HepG2 (cell line): ENCODE results near the gene SALL4. TPM values are rescaled to one million over a fixed set of nuclear protein-coding genes. Genes with fewer than 3 reads are reported as not detected.

ENCODE experiments used
- ATAC-seq: fragments of 200-7000 bp; cut with Tn5 transposase; 3 replicates; pipeline ENCODE4 v1.9.1; 2020; ENCODE audit warnings: mild to moderate bottlenecking, moderate library complexity
- BruUV-seq: library from RNA; stranded (reverse); fragments of 400-500 nt; replicated peaks from 2 replicates; lab custom pipeline; 2021; lab: Mats Ljungman, UMichigan
- CTCF ChIA-PET: fragments of 300-600 bp; formaldehyde crosslinking; extraction: SDS; loops from one replicate; lab custom pipeline; 2021; ENCODE audit warnings: low total read pairs, inconsistent platforms, low intra/inter-chr PET ratio; lab: Yijun Ruan, JAX
- POLR2A ChIA-PET: fragments of 350-600 bp; sonication (Branson Sonifier 250); formaldehyde crosslinking; loops from one replicate; lab custom pipeline; 2020; ENCODE audit warnings: antibody characterized with exemption, inconsistent platforms; lab: Yijun Ruan, JAX
- DNase-seq: peaks from one replicate; pipeline ENCODE4 v3.0.0-alpha.2; 2015; ENCODE audit warnings: low spot score
- FAIRE-seq: peaks from 3 replicates; lab custom pipeline; 2011; peaks lifted over from hg19 to GRCh38; lab: Jason Lieb, UNC
- H2AFZ ChIP-seq: one replicate; pipeline ENCODE4 v1.6.1; 2011; ENCODE audit warnings: low read length, inconsistent platforms
- H3K27ac ChIP-seq: fragments of 300-600 bp; 3 replicates; pipeline ENCODE4 v1.8.0; 2011; ENCODE audit warnings: mixed run types, mild to moderate bottlenecking, mixed read lengths, low read length, inconsistent platforms; ENCODE audit not compliant: insufficient read depth; ENCODE audit errors: extremely low read length
- H3K27me3 ChIP-seq, 2 experiments: fragments of 200-600 bp in 1 of 2; 2 replicates in 1 of 2; 3 replicates in 1 of 2; pipeline versions ENCODE4 v1.6.0 to v1.8.0; 2011; ENCODE audit warnings: low read length in 2 of 2, mild to moderate bottlenecking in 2 of 2, moderate library complexity in 2 of 2, inconsistent platforms in 1 of 2; ENCODE audit not compliant: insufficient read depth in 2 of 2, control insufficient read depth in 1 of 2
- H3K36me3 ChIP-seq, 2 experiments: fragments of 200-600 bp in 1 of 2; replicated peaks in 1 of 2; 2 replicates in 1 of 2; 3 replicates in 1 of 2; pipeline versions ENCODE4 v1.5.1 to v1.8.0; 2011; ENCODE audit warnings: low read length in 2 of 2, inconsistent platforms in 1 of 2; ENCODE audit not compliant: insufficient read depth in 2 of 2, control insufficient read depth in 1 of 2
- H3K4me1 ChIP-seq: 2 replicates; pipeline ENCODE4 v1.5.1; 2012; ENCODE audit warnings: low read length, inconsistent platforms; ENCODE audit not compliant: insufficient read depth
- H3K4me2 ChIP-seq: 2 replicates; pipeline ENCODE4 v1.6.0; 2011; ENCODE audit warnings: low read depth, low read length, inconsistent platforms
- H3K4me3 ChIP-seq, 3 experiments: fragments of 200-600 bp in 1 of 3; sonication (generic), shearing (Covaris generic) in 1 of 3; replicated peaks in 1 of 3; 2 replicates each; pipeline ENCODE4 v1.5.1; 2011 to 2016; ENCODE audit warnings: low read length in 3 of 3, inconsistent platforms in 2 of 3, low read depth in 2 of 3, mild to moderate bottlenecking in 2 of 3, control low read depth in 1 of 3, mixed read lengths in 1 of 3; ENCODE audit not compliant: insufficient read depth in 1 of 3
- H3K79me2 ChIP-seq: one replicate; pipeline ENCODE4 v1.6.1; 2011; ENCODE audit warnings: low read length, inconsistent platforms; ENCODE audit not compliant: insufficient read depth
- H3K9ac ChIP-seq: 2 replicates; pipeline ENCODE4 v1.6.0; 2011; ENCODE audit warnings: mild to moderate bottlenecking, low read depth, low read length, inconsistent platforms; ENCODE audit not compliant: insufficient read depth
- H3K9me3 ChIP-seq: 2 replicates; pipeline ENCODE4 v1.5.1; 2012; ENCODE audit warnings: mild to moderate bottlenecking, low read length
- H4K20me1 ChIP-seq: 2 replicates; pipeline ENCODE4 v1.6.0; 2011; ENCODE audit warnings: inconsistent platforms, mild to moderate bottlenecking, low read length, moderate library complexity; ENCODE audit not compliant: insufficient read depth
- CEBPB ChIP-seq: IDR thresholded peaks from 2 replicates; pipeline ENCODE4 v1.6.1; 2011; ENCODE audit warnings: low read depth, low read length, improper control_type of control experiment, borderline replicate concordance
- CEBPG ChIP-seq: IDR thresholded peaks from 2 replicates; pipeline ENCODE4 v1.6.1; 2016
- CREM ChIP-seq, 2 experiments: sonication (generic) in 1 of 2; formaldehyde crosslinking in 1 of 2; IDR thresholded peaks; 2 replicates each; pipeline versions ENCODE4 v1.4.0 to v1.6.1; 2016 to 2020; ENCODE audit warnings: antibody characterized with exemption in 1 of 2, mild to moderate bottlenecking in 1 of 2, missing genetic modification reagents in 1 of 2
- ERF ChIP-seq: IDR thresholded peaks from 2 replicates; pipeline ENCODE4 v1.6.1; 2018; ENCODE audit warnings: missing biosample characterization, missing genetic modification reagents
- NFE2L2 ChIP-seq: fragments of 150-350 bp; IDR thresholded peaks from 2 replicates; pipeline ENCODE4 v1.6.1; 2014; ENCODE audit warnings: low read length
- NFIC ChIP-seq: IDR thresholded peaks from 2 replicates; pipeline ENCODE4 v1.6.1; 2012; ENCODE audit warnings: mild to moderate bottlenecking, low read length, inconsistent platforms
- NR2C2 ChIP-seq: sonication (generic); formaldehyde crosslinking; IDR thresholded peaks from 2 replicates; pipeline ENCODE4 v1.4.0; 2020; ENCODE audit warnings: missing genetic modification reagents, mild to moderate bottlenecking, moderate library complexity, borderline replicate concordance
- SRSF1 ChIP-seq: fragments of 200-400 bp; formaldehyde crosslinking; optimal IDR thresholded peaks from 2 replicates; pipeline ENCODE3; 2017; ENCODE audit warnings: mild to moderate bottlenecking, low read depth, low read length, moderate library complexity
- SRY ChIP-seq: sonication (generic); formaldehyde crosslinking; IDR thresholded peaks from 2 replicates; pipeline ENCODE4 v1.8.0; 2022; ENCODE audit warnings: mild to moderate bottlenecking, missing genetic modification reagents
- ZBTB7B ChIP-seq: sonication (generic); formaldehyde crosslinking; IDR thresholded peaks from 2 replicates; pipeline ENCODE4 v1.4.0; 2020; ENCODE audit warnings: missing genetic modification reagents
- ZNF501 ChIP-seq: sonication (generic); formaldehyde crosslinking; IDR thresholded peaks from 2 replicates; pipeline ENCODE4 v1.5.1; 2020; ENCODE audit warnings: mild to moderate bottlenecking, moderate library complexity, missing genetic modification reagents
- WGBS: methylation state at CpG from one replicate; pipeline ENCODE4 v1.1.6; 2017; ENCODE audit warnings: low lambda C conversion rate; 5-methylcytosine and 5-hydroxymethylcytosine counted together
- in situ Hi-C: cut with HindIII; loops from 2 replicates; pipeline ENCODE4 v1.10.0; 2017; ENCODE audit warnings: low pct_unique_long_range_greater_than_20kb; ENCODE audit not compliant: extremely low pct_ligation_motif_present
- intact Hi-C: fragments of 100-400 bp; cut with micrococcal nuclease; formaldehyde crosslinking; loops from one replicate; pipeline ENCODE4 v1.10.0; 2022; ENCODE audit not compliant: unreplicated experiment
- polyA plus RNA-seq, 8 experiments: library from polyadenylated mRNA; depleted of rRNA in 3 of 8; stranded (reverse) in 7 of 8; unstranded in 1 of 8; fragments of >200 nt; fragmentation: Illumina TruSeq in 4 of 8; extraction: Trizol in 4 of 8; gene quantifications; 2 replicates each; pipeline versions ENCODE4 v1.2.1 to v1.2.3, GENCODE V29; 2011 to 2016; ENCODE audit warnings: low read depth in 4 of 8, missing spikeins in 1 of 8, mixed read lengths in 1 of 8; ENCODE audit not compliant: insufficient read depth in 1 of 8
- total RNA-seq, 5 experiments: library from RNA; depleted of rRNA; stranded (reverse); fragments of >200 nt; fragmentation: Illumina TruSeq; extraction: Trizol; gene quantifications; 2 replicates each; pipeline ENCODE4 v1.2.3, GENCODE V29; 2016; ENCODE audit warnings: low read depth in 1 of 5
- TF ChIP-seq, protein P1 (sequence below): IDR thresholded peaks from 2 replicates; pipeline ENCODE4 v1.6.1; 2016; ENCODE audit warnings: missing compliant biosample characterization, missing genetic modification reagents, borderline replicate concordance
- TF ChIP-seq, protein P2 (sequence below): sonication (generic); formaldehyde crosslinking; conservative IDR thresholded peaks from 2 replicates; pipeline ENCODE4 v1.8.0; 2022; ENCODE audit warnings: missing genetic modification reagents
- TF ChIP-seq, protein P3 (sequence below): sonication (generic); formaldehyde crosslinking; IDR thresholded peaks from 2 replicates; pipeline ENCODE4 v1.4.0; 2020; ENCODE audit warnings: mild to moderate bottlenecking, low read depth, missing genetic modification reagents
- TF ChIP-seq, protein P4 (sequence below): sonication (generic); formaldehyde crosslinking; IDR thresholded peaks from 2 replicates; pipeline ENCODE4 v1.8.1; 2023; ENCODE audit warnings: missing genetic modification reagents, mild to moderate bottlenecking, borderline replicate concordance

Gene SALL4
- total and polyA plus RNA-seq, 2 of the 13 experiments (the other 11 are each of a cell fraction or from before 2014, with no cell fraction given) = 0.33 to 1.8 TPM

DNA sequence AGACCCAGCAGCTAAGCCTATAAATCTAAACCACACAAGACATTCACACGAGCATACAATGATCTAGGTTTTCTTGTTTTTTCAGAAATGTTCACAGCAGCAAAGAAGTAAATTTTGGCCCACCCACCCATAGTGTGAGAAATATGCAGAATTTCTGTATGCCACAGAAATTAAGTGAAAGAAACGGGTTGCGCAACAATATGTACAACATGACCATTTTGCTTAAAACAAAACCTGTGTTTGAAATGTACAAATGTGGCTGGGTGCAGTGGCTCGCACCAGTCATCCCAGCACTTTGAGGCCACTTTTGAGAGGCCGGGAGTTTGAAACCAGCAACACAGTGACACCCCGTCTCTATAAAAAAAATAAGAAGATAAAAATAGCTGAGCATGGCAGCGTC is 9.4 kb downstream of the SALL4 start:
- Histone ChIP-seq H3K9me3 (no peaks in the 10 kb centered on the region), H3K36me3 (no peaks in the 10 kb centered on the region; a peak in 1 of 5 replicates), H3K4me1 (peaks cover 8% of the 10 kb centered on the region), H3K27ac (no peak overlapping the region), H3K27me3 (0 out of 5 replicates have a peak, but pooled peaks cover 0 to 7% of the 10 kb centered on the region in 2 experiments), H3K79me2 (no peaks in the 10 kb centered on the region), H4K20me1 (no peaks in the 10 kb centered on the region), H3K4me2 (no peak overlapping the region), H3K9ac (no peak overlapping the region), H3K4me3 (no peak overlapping the region), H2AFZ (no peak overlapping the region)
- peak; percentile 85 for TF ChIP-seq CEBPG (CRISPR knock-in tag)
- peak; percentile 98 for TF ChIP-seq CEBPB
- TF ChIP-seq NR2C2 = no peak
- ATAC-seq = no peak
- in situ Hi-C loops = no loop called here
- intact Hi-C loops = no loop called here
- no TSS peak for BruUV-seq
- WGBS = 78% methylated on average over 7 of the region's 7 CpGs
- ChIA-PET CTCF (no interaction called here), POLR2A (no interaction called here)
- DNase-seq = no peak
- FAIRE-seq = no peak

DNA sequence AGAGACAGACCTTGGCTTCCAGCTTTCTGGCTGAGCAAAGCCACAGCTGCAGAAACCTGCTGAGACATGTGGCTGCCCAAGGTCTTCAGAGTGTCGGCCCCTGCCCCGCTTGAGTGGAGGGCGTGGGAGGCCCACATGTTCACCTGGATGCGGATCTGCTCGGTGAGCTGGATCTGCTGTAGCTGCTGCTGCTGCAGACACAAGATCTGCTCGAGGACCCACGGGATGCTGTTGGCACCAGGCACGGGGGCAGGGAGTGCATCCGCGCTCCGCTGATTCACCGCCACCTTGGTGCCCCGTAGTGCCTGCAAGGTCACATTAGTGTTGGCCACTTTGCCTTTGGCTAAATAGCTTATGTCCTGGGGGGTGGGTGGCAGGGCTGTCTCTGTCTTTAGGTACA is 10.7 kb downstream of the SALL4 start:
- 69% methylated on average over 8 of the region's 13 CpGs for WGBS
- Histone ChIP-seq H3K27me3 (no peaks in the 10 kb centered on the region), H3K36me3 (no peaks in the 10 kb centered on the region; a peak in 1 of 5 replicates), H4K20me1 (no peaks in the 10 kb centered on the region), H3K9me3 (no peaks in the 10 kb centered on the region), H3K4me1 (no peaks in the 10 kb centered on the region), H3K27ac (no peak overlapping the region), H3K79me2 (no peaks in the 10 kb centered on the region), H3K4me2 (no peak overlapping the region), H2AFZ (no peak overlapping the region), H3K9ac (no peak overlapping the region), H3K4me3 (no peak overlapping the region)
- BruUV-seq = no TSS peak
- ATAC-seq = no peak; the same call in 1 of the 3 replicates
- CTCF ChIA-PET = no interaction called here
- no peak for FAIRE-seq
- DNase-seq = no peak
- in situ Hi-C loops = no loop called here
- TF ChIP-seq, protein P1, sequence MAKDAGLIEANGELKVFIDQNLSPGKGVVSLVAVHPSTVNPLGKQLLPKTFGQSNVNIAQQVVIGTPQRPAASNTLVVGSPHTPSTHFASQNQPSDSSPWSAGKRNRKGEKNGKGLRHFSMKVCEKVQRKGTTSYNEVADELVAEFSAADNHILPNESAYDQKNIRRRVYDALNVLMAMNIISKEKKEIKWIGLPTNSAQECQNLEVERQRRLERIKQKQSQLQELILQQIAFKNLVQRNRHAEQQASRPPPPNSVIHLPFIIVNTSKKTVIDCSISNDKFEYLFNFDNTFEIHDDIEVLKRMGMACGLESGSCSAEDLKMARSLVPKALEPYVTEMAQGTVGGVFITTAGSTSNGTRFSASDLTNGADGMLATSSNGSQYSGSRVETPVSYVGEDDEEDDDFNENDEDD (CRISPR knock-in tag) = no peak
- TF ChIP-seq, protein P2, sequence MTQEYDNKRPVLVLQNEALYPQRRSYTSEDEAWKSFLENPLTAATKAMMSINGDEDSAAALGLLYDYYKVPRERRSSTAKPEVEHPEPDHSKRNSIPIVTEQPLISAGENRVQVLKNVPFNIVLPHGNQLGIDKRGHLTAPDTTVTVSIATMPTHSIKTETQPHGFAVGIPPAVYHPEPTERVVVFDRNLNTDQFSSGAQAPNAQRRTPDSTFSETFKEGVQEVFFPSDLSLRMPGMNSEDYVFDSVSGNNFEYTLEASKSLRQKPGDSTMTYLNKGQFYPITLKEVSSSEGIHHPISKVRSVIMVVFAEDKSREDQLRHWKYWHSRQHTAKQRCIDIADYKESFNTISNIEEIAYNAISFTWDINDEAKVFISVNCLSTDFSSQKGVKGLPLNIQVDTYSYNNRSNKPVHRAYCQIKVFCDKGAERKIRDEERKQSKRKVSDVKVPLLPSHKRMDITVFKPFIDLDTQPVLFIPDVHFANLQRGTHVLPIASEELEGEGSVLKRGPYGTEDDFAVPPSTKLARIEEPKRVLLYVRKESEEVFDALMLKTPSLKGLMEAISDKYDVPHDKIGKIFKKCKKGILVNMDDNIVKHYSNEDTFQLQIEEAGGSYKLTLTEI = no peak
- no peak for TF ChIP-seq NFIC
- no peak for TF ChIP-seq ZBTB7B (CRISPR knock-in tag)
- no peak for TF ChIP-seq NFE2L2
- TF ChIP-seq, protein P3, sequence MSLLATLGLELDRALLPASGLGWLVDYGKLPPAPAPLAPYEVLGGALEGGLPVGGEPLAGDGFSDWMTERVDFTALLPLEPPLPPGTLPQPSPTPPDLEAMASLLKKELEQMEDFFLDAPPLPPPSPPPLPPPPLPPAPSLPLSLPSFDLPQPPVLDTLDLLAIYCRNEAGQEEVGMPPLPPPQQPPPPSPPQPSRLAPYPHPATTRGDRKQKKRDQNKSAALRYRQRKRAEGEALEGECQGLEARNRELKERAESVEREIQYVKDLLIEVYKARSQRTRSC (CRISPR knock-in tag) = no peak
- no peak for TF ChIP-seq ZNF501 (CRISPR knock-in tag)
- no peak for TF ChIP-seq CREM (IDR thresholded peaks at IDR 0.05)
- no peak for TF ChIP-seq CREM (CRISPR knock-in tag; IDR thresholded peaks at IDR 0.05)
- no peak for TF ChIP-seq ERF (CRISPR knock-in tag)
- TF ChIP-seq SRY (CRISPR knock-in tag) = no peak
- TF ChIP-seq, protein P4, sequence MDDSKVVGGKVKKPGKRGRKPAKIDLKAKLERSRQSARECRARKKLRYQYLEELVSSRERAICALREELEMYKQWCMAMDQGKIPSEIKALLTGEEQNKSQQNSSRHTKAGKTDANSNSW = no peak
- TF ChIP-seq SRSF1 = no peak
- intact Hi-C loops = no loop called here
- POLR2A ChIA-PET = no interaction called here
